Epidermal melanocyte (primary cell): Measurements from ENCODE around the gene MAG.
"Not testable (repeated sequence)": the region's sequence is repeated elsewhere in the genome, so short reads cannot be mapped to it uniquely, and the experiment has no call there.

Source experiments
- DNase-seq: peaks from one replicate; pipeline ENCODE4 v3.0.0; 2011; ENCODE audit warnings: low spot score; ENCODE audit not compliant: insufficient read length

MAG gene

GRCh38 chr19:35360081-35360480, 68.1 kb downstream of the MAG start:
- not testable (repeated sequence) for DNase-seq

- DNase-seq, result no peak
These were observed 69.0 kb downstream of the MAG start for GRCh38 chr19:35360880-35361420.

- DNase-seq, result no peak
These were observed 70.5 kb downstream of the MAG start for GRCh38 chr19:35362261-35363000.

DNA sequence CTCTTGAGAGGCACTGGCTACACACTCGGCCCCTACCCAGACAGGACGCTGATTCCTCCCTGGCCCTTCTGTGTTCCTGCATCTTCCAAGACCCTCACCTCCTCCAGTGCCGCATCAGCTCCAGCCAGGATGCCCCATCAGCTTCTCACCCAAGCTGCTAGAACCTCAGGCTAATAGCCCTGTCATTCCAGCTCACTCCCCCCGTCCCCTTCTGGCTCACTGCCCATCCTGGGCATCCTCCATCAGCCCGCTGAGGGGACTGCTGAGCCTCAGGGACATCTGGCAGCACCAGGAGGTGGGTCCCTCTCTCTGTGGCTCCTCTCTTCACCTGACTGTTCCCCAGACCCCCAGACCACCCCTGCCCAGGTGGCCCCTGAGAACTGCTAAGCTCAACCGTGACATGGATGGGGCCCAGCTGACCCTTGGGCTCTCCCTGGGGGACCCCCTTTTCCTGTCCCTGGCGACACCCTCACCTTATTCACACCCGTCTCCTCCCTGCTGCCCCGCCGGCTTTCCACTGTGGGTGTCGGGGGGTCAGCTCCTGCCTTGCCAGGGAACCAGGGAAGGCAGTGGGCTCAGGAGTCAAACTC, 71.1 kb downstream of the MAG start:
- no peak for DNase-seq
